BJ (cell line): ENCODE results near the gene SARDH. TPM values are rescaled to one million over a fixed set of nuclear protein-coding genes. Genes with fewer than 3 reads are reported as not detected.

Source experiments
- CTCF ChIA-PET: fragments of 350-600 bp; formaldehyde crosslinking; extraction: SDS; loops from one replicate; lab custom pipeline; 2021; ENCODE audit warnings: antibody characterized with exemption, inconsistent platforms; lab: Yijun Ruan, JAX
- POLR2A ChIA-PET: fragments of 300-600 bp; sonication (Branson Sonifier 250); formaldehyde crosslinking; extraction: SDS; loops from one replicate; lab custom pipeline; 2021; ENCODE audit warnings: antibody characterized with exemption; lab: Charles Lee
- DNase-seq: peaks from one replicate; pipeline ENCODE4 v3.0.0-alpha.2; 2011; ENCODE audit warnings: low read depth
- H3K27me3 ChIP-seq: 2 replicates; pipeline ENCODE4 v1.6.0; 2011; ENCODE audit warnings: low read length; ENCODE audit not compliant: control insufficient read depth, insufficient read depth
- H3K36me3 ChIP-seq: 2 replicates; pipeline ENCODE4 v1.5.1; 2011; ENCODE audit warnings: low read length; ENCODE audit not compliant: control insufficient read depth, insufficient read depth
- H3K4me3 ChIP-seq: 2 replicates; pipeline ENCODE4 v1.5.1; 2011; ENCODE audit warnings: low read depth, mild to moderate bottlenecking, control low read depth, low read length
- polyA plus RNA-seq: library from polyadenylated mRNA; depleted of rRNA; stranded (reverse); fragments of >200 nt; gene quantifications from 2 replicates; pipeline ENCODE4 v1.2.3, GENCODE V29; 2011
- TF ChIP-seq, protein P1 (sequence below): IDR thresholded peaks from 2 replicates; pipeline ENCODE4 v1.5.1; 2011; ENCODE audit warnings: low read depth, mild to moderate bottlenecking, control low read depth, inconsistent platforms, low read length, moderate library complexity; ENCODE audit not compliant: insufficient read depth

SARDH gene
- polyA plus RNA-seq, 1 experiment, result 0.53 TPM

DNA sequence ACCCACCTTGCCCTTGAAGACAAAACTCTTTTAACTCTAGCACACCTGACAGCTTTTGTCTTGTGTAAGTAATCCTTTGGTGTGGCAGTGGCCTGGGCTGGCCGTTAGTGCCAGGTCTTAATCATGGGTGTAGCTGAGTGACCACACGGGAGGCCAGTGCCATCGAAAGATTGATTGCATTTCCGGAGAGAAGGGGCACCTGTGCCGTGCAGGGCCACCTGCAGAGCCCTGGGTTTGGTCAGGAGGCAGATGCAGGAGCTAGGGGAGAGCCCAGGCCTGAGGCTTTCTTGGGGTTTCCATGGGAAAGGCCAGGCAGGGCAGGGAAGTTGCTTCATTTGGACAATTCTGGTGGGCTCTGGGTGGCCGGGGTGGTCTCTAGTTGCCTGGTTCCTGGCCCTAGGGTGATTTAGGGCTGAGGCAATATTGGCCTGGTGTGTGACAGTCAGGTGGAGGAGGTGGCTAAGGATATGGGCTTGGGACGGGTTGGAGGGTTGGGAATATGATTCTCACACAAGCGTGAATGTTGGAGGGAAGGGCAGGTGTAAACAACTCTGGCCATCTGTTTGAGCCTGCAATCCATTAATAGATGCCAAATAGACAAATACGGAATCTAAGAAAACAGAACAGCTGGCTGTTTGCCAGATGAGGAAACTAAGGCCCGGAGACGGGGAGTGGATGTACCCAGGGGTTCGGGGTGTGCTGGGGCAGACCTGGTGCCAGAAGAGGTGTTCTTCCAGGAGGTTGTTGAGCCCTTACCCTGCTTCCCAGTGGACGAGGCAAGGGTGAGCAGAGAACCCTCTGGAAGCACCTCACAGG lies 97.4 kb downstream of the SARDH start:
- CTCF ChIA-PET, result no interaction called here
- TF ChIP-seq, protein P1, sequence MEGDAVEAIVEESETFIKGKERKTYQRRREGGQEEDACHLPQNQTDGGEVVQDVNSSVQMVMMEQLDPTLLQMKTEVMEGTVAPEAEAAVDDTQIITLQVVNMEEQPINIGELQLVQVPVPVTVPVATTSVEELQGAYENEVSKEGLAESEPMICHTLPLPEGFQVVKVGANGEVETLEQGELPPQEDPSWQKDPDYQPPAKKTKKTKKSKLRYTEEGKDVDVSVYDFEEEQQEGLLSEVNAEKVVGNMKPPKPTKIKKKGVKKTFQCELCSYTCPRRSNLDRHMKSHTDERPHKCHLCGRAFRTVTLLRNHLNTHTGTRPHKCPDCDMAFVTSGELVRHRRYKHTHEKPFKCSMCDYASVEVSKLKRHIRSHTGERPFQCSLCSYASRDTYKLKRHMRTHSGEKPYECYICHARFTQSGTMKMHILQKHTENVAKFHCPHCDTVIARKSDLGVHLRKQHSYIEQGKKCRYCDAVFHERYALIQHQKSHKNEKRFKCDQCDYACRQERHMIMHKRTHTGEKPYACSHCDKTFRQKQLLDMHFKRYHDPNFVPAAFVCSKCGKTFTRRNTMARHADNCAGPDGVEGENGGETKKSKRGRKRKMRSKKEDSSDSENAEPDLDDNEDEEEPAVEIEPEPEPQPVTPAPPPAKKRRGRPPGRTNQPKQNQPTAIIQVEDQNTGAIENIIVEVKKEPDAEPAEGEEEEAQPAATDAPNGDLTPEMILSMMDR, result no peak
- DNase-seq, result no peak
- POLR2A ChIA-PET, result no interaction called here
- H3K27me3 ChIP-seq, result peaks cover 13% of the 10 kb centered on the region
- no peak overlapping the region for H3K4me3 ChIP-seq
- H3K36me3 ChIP-seq, result no peaks in the 10 kb centered on the region

DNA sequence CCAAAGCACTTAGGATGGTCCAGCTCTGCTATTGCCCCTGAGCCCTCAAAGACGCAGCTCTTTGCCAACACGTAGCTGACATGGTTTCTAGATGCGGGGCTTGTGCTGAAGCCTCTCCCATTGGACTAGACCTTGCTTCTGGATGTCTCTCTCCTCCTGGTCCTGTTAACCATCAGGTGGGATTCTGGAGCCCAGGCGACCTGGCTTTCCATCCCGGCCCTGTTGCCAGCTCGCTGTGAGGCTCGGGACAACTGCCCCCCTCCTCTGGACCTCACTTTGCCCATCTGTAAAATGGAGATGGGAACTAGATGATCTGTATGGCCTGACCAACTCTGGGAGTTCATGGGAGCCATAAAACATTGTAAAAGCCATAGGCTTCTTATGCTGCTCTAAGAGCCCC lies 98.0 kb downstream of the SARDH start:
- DNase-seq, result no peak
- Histone ChIP-seq H3K4me3 (no peak overlapping the region), H3K36me3 (no peaks in the 10 kb centered on the region), H3K27me3 (peaks cover 13% of the 10 kb centered on the region)
- TF ChIP-seq, protein P1, result no peak
- ChIA-PET POLR2A (no interaction called here), CTCF (no interaction called here)

DNA sequence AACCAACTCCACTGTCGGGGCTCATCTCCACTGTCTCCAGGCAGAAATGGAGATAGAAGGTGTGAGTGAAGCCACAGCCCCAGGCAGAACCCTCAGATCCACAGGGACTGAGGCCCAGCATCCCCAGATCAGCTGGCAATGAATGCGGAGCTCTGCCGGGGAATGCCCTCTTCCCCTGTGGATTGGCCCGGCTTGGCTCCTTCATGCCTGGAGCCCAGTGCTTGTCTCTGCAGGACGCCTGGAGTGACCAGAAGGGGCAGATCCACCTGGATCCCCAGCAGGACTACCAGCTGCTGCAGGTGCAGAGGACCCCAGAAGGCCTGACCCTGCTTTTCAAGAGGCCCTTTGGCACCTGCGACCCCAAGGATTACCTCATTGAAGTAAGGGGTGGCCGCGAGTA lies 98.5 kb downstream of the SARDH start:
- CTCF ChIA-PET, result no interaction called here
- Histone ChIP-seq H3K27me3 (peaks cover 13% of the 10 kb centered on the region), H3K4me3 (no peak overlapping the region), H3K36me3 (no peaks in the 10 kb centered on the region)
- DNase-seq, result no peak
- TF ChIP-seq, protein P1, result no peak
- POLR2A ChIA-PET, result no interaction called here

DNA sequence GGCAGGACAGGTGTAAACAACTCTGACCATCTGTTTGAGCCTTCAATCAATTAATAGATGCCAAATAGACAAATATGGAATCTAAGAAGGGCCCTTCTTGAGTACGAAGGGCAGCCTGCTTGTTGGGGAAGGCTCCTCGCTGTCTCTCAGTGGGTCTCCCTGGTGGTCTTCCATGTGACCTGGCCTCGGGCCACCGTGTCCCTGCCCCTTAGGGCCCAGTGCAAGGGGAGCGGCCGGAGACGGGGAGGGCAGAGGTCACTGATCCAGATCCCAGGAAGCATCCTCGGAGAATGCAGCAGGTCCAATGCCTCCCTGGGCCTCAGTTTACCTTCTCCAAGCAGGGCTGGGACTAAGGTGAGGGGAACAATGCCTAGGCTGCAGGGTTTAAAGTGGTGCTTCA lies 99.4 kb downstream of the SARDH start:
- Histone ChIP-seq H3K4me3 (no peak overlapping the region), H3K27me3 (peaks cover 14% of the 10 kb centered on the region), H3K36me3 (no peaks in the 10 kb centered on the region)
- no peak for DNase-seq
- CTCF ChIA-PET, result no interaction called here
- POLR2A ChIA-PET, result interaction anchor here (0.5 kb wide), 1 partner anchor 1920 kb away, joined by 5 read pairs; no protein-coding TSS in a partner anchor
- TF ChIP-seq, protein P1, result no peak

DNA sequence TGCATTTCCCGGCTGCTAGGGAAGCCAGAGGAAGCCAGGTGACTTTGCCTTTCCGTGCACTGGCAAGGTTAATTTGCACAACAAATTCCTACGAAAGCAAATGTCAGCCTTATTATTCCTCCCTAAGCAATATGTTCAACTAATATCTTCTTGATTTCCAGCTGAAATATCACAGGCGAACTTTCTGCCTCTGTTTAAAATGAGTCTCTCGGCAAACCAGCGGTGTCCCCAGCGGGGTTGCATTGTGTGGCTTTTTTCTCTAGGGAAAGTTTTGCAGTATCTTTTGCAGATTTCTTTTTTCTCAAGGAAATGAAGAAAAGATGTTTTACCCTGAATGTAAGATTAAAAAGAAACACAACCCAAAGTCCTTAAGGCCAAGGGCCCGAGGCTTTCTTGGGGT lies 100.1 kb downstream of the SARDH start:
- Histone ChIP-seq H3K27me3 (peaks cover 16% of the 10 kb centered on the region), H3K4me3 (no peak overlapping the region), H3K36me3 (no peaks in the 10 kb centered on the region)
- TF ChIP-seq, protein P1, result no peak
- DNase-seq, result no peak
- CTCF ChIA-PET, result no interaction called here
- POLR2A ChIA-PET, result no interaction called here
